ENCODE results near the gene PRR23E. TPM values are rescaled to one million over a fixed set of nuclear protein-coding genes. Genes with fewer than 3 reads are reported as not detected.

The PRR23E gene
- total and polyA plus RNA-seq, 5 donors from 2014 or later: not detected

DNA sequence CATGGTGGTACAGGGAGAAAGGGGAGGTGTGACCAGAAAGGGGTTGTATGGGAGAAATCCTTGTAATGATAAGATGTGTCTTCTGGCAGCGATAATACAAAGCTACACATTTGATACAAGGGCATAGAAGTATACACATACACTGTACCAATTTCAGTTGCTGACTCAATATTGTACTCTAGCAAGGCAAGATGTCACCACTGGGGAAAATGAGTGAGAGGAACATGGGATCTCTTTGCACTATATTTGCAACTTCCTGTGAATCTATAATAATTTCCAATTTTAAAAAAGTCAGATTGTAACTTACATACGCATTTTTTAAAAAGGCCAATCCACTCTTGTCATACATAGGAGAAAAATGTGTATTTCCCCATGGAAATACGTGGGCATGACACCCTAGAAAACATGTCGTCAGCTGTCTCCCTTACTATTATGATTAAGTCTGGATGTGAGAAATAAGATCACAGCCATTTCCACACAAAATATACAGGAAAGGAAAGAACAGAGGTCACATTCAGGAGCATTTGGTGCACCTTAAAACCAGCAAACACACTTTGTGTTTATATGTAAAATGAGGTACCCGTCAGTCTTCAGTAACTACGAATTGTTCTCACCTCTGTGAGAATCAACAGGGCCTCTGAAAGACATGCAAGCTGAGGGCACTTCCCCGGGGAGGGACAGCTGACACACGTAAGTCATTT is 22.9 kb downstream of the PRR23E start:
- peaks cover 4% of the 10 kb centered on the region for H3K4me1 ChIP-seq (ENCODE audit: control insufficient read depth, insufficient read depth, low read length, poor library complexity, severe bottlenecking)
- no peak overlapping the region for H3K27ac ChIP-seq (ENCODE audit: insufficient read depth, low read length, poor library complexity, severe bottlenecking)
- peaks cover 0 to 4% (median 0%) of the 10 kb centered on the region in 4 donors for H3K4me1 Mint-ChIP-seq
- H3K4me3 ChIP-seq (ENCODE audit: low read depth, low read length): no peak overlapping the region
- H3K27me3 ChIP-seq (ENCODE audit: control insufficient read depth, insufficient read depth, low read length): peaks cover 7% of the 10 kb centered on the region
- DNase-seq (no peak), ATAC-seq (ENCODE audit: low read depth in 2 of 2) (no peak)
- H3K27me3 Mint-ChIP-seq: peaks cover 14% of the 10 kb centered on the region
- H3K27ac Mint-ChIP-seq: no peak overlapping the region
- H3K4me3 Mint-ChIP-seq: no peak overlapping the region
- H3K9me3 ChIP-seq (ENCODE audit: control insufficient read depth in 2 of 2, low read length in 2 of 2): no peaks in the 10 kb centered on the region
- H3K36me3 ChIP-seq (ENCODE audit: control insufficient read depth, insufficient read depth, low read length): no peaks in the 10 kb centered on the region
- no peaks in the 10 kb centered on the region for H3K36me3 Mint-ChIP-seq
- peaks cover 0 to 2% (median 0%) of the 10 kb centered on the region in 7 donors for H3K9me3 Mint-ChIP-seq

GRCh38 chr3:127216415-127217261 is 23.7 kb downstream of the PRR23E start:
- Histone ChIP-seq H3K27me3 (ENCODE audit: control insufficient read depth, insufficient read depth, low read length) (peaks cover 7% of the 10 kb centered on the region), H3K27ac (ENCODE audit: insufficient read depth, low read length, poor library complexity, severe bottlenecking) (no peak overlapping the region), H3K36me3 (ENCODE audit: control insufficient read depth, insufficient read depth, low read length) (no peaks in the 10 kb centered on the region), H3K9me3 (ENCODE audit: control insufficient read depth in 2 of 2, low read length in 2 of 2) (no peaks in the 10 kb centered on the region), H3K4me1 (ENCODE audit: control insufficient read depth, insufficient read depth, low read length, poor library complexity, severe bottlenecking) (peaks cover 4% of the 10 kb centered on the region), H3K4me3 (ENCODE audit: low read depth, low read length) (no peak overlapping the region)
- no peaks in the 10 kb centered on the region for H3K36me3 Mint-ChIP-seq
- no peak for DNase-seq
- peaks cover 0 to 2% (median 0%) of the 10 kb centered on the region in 7 donors for H3K9me3 Mint-ChIP-seq
- no peak for ATAC-seq (ENCODE audit: low read depth in 2 of 2)
- H3K27me3 Mint-ChIP-seq: peaks cover 17% of the 10 kb centered on the region
- H3K4me1 Mint-ChIP-seq: peaks cover 0 to 4% (median 0%) of the 10 kb centered on the region in 4 donors
- no peak overlapping the region for H3K4me3 Mint-ChIP-seq
- no peak overlapping the region for H3K27ac Mint-ChIP-seq

DNA sequence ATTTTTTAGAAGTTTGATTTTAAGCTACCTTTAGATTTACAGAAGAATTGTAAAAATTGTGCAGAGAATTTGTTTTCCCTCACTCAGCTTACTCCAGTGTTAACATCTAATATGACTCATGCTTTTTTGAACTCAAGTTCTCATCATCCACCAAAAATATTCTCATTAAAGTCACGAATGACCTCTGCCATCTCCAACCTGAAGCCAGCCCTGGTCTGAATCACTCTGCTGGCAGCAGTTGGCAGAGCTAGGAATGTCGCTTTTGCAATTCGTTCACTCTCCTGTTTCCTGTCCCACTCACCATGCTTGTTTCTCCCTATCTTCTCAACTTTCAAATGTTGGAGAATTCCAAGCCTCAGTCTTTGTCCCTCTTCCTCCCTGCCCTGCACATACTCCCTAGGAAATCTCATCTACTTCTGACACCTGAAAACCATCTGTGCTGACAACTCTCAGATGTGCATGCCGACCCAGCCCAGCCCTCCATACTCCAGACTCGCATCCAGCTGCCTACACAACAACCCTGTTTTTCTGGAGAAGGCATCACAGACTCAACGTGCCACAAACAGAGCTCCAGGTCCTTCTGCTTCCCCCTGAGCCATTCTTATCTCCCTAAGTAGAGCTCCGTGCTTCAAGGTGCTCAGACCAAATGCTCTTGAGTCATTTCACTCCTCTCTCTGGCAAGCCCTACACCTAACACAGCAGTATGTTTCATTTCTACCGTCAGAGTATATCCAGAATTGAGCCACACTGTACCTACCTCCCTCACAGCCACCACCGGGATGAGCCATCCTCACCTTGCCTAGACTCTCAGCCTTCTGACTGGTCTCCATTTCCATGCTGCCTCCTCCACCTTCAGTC is 24.9 kb downstream of the PRR23E start:
- peaks cover 4% of the 10 kb centered on the region for H3K4me1 ChIP-seq (ENCODE audit: control insufficient read depth, insufficient read depth, low read length, poor library complexity, severe bottlenecking)
- no peak overlapping the region for H3K4me3 ChIP-seq (ENCODE audit: low read depth, low read length)
- no peaks in the 10 kb centered on the region for H3K36me3 ChIP-seq (ENCODE audit: control insufficient read depth, insufficient read depth, low read length)
- H3K9me3 Mint-ChIP-seq: peaks cover 0 to 2% (median 0%) of the 10 kb centered on the region in 7 donors
- H3K27me3 ChIP-seq (ENCODE audit: control insufficient read depth, insufficient read depth, low read length): peaks cover 7% of the 10 kb centered on the region
- no peak overlapping the region for H3K27ac ChIP-seq (ENCODE audit: insufficient read depth, low read length, poor library complexity, severe bottlenecking)
- H3K36me3 Mint-ChIP-seq: no peaks in the 10 kb centered on the region
- H3K27me3 Mint-ChIP-seq: peaks cover 17% of the 10 kb centered on the region
- no peaks in the 10 kb centered on the region for H3K9me3 ChIP-seq (ENCODE audit: control insufficient read depth in 2 of 2, low read length in 2 of 2)
- peaks cover 0 to 4% (median 0%) of the 10 kb centered on the region in 4 donors for H3K4me1 Mint-ChIP-seq
- H3K27ac Mint-ChIP-seq: no peak overlapping the region
- H3K4me3 Mint-ChIP-seq: no peak overlapping the region
- ATAC-seq (ENCODE audit: low read depth in 2 of 2) (no peak), DNase-seq (no peak)

DNA sequence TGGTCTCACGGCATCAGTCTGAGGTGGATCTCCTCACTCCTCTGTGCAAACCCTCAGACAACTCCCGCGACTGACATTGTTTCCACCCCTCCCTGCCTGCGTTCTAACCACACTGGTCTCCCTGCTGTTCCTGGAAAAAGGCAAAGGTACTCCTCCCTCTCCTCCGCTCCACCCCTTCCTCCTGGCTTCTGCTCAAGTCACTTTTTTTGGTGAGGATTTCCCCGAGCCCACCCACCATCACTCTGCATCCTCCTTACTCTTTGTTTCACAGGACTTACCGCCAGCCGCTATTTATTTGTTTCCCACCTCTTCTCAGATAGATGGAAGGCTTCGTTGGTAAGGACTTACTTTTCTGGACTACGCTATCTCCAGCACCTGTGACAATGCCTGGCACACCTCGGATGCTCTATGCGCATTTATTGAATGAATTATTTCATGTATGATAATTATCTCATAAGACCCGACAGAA is 25.6 kb downstream of the PRR23E start:
- peaks cover 0 to 2% (median 0%) of the 10 kb centered on the region in 7 donors for H3K9me3 Mint-ChIP-seq
- Histone ChIP-seq H3K36me3 (ENCODE audit: control insufficient read depth, insufficient read depth, low read length) (no peaks in the 10 kb centered on the region), H3K27me3 (ENCODE audit: control insufficient read depth, insufficient read depth, low read length) (peaks cover 7% of the 10 kb centered on the region), H3K9me3 (ENCODE audit: control insufficient read depth in 2 of 2, low read length in 2 of 2) (no peaks in the 10 kb centered on the region), H3K4me1 (ENCODE audit: control insufficient read depth, insufficient read depth, low read length, poor library complexity, severe bottlenecking) (peaks cover 4% of the 10 kb centered on the region), H3K27ac (ENCODE audit: insufficient read depth, low read length, poor library complexity, severe bottlenecking) (no peak overlapping the region), H3K4me3 (ENCODE audit: low read depth, low read length) (no peak overlapping the region)
- DNase-seq: no peak
- H3K36me3 Mint-ChIP-seq: no peaks in the 10 kb centered on the region
- H3K4me1 Mint-ChIP-seq: peaks cover 0 to 9% (median 2%) of the 10 kb centered on the region in 4 donors
- H3K4me3 Mint-ChIP-seq: no peak overlapping the region
- H3K27me3 Mint-ChIP-seq: peaks cover 17% of the 10 kb centered on the region
- no peak for ATAC-seq (ENCODE audit: low read depth in 2 of 2)
- no peak overlapping the region for H3K27ac Mint-ChIP-seq

DNA sequence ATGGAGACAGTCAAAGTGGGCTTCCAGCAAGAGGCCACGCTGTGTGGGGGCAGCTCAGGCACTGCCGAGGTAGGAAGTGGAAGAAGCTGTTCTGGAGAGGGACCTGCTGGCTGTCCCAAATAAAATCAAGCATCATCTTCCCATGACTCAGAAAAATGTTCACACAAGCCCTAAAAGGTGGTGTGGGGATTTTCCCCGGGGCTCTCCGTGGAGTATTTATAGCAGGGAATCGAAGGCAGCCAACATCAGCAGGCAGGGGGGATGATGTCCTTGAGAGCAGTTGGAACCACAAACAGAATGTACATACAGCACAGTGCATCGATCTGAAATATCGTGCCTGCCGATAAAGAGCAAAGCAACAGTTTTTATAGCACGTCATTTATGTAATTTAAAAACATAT is 27.6 kb downstream of the PRR23E start:
- no peak overlapping the region for H3K27ac Mint-ChIP-seq
- peaks cover 4% of the 10 kb centered on the region for H3K4me1 ChIP-seq (ENCODE audit: control insufficient read depth, insufficient read depth, low read length, poor library complexity, severe bottlenecking)
- H3K9me3 ChIP-seq (ENCODE audit: control insufficient read depth in 2 of 2, low read length in 2 of 2): no peaks in the 10 kb centered on the region
- ATAC-seq (ENCODE audit: low read depth in 2 of 2): no peak
- H3K36me3 Mint-ChIP-seq: peaks cover 5% of the 10 kb centered on the region
- peaks cover 8% of the 10 kb centered on the region for H3K27me3 Mint-ChIP-seq
- peaks cover 0 to 11% (median 2%) of the 10 kb centered on the region in 7 donors for H3K9me3 Mint-ChIP-seq
- H3K36me3 ChIP-seq (ENCODE audit: control insufficient read depth, insufficient read depth, low read length): no peaks in the 10 kb centered on the region
- peaks cover 4 to 25% (median 6%) of the 10 kb centered on the region in 4 donors for H3K4me1 Mint-ChIP-seq
- H3K27me3 ChIP-seq (ENCODE audit: control insufficient read depth, insufficient read depth, low read length): peaks cover 7% of the 10 kb centered on the region
- no peak for DNase-seq
- H3K27ac ChIP-seq (ENCODE audit: insufficient read depth, low read length, poor library complexity, severe bottlenecking): no peak overlapping the region
- no peak overlapping the region for H3K4me3 ChIP-seq (ENCODE audit: low read depth, low read length)
- H3K4me3 Mint-ChIP-seq: peak overlapping the region in 1 of 4 donors; percentile 10

- no peaks in the 10 kb centered on the region for H3K9me3 ChIP-seq (ENCODE audit: control insufficient read depth in 2 of 2, low read length in 2 of 2)
- Mint-ChIP-seq H3K4me3 (no peak overlapping the region), H3K4me1 (peaks cover 4 to 29% (median 6%) of the 10 kb centered on the region in 4 donors), H3K36me3 (peaks cover 5% of the 10 kb centered on the region), H3K27me3 (peaks cover 6% of the 10 kb centered on the region), H3K27ac (no peak overlapping the region), H3K9me3 (peaks cover 0 to 13% (median 4%) of the 10 kb centered on the region in 7 donors)
- H3K4me3 ChIP-seq (ENCODE audit: low read depth, low read length): no peak overlapping the region
- no peaks in the 10 kb centered on the region for H3K36me3 ChIP-seq (ENCODE audit: control insufficient read depth, insufficient read depth, low read length)
- no peak overlapping the region for H3K27ac ChIP-seq (ENCODE audit: insufficient read depth, low read length, poor library complexity, severe bottlenecking)
- H3K27me3 ChIP-seq (ENCODE audit: control insufficient read depth, insufficient read depth, low read length): peaks cover 7% of the 10 kb centered on the region
- H3K4me1 ChIP-seq (ENCODE audit: control insufficient read depth, insufficient read depth, low read length, poor library complexity, severe bottlenecking): peaks cover 4% of the 10 kb centered on the region
- DNase-seq (no peak), ATAC-seq (ENCODE audit: low read depth in 2 of 2) (no peak)
Measured at GRCh38 chr3:127221037-127221436, 28.1 kb downstream of the PRR23E start.

DNA sequence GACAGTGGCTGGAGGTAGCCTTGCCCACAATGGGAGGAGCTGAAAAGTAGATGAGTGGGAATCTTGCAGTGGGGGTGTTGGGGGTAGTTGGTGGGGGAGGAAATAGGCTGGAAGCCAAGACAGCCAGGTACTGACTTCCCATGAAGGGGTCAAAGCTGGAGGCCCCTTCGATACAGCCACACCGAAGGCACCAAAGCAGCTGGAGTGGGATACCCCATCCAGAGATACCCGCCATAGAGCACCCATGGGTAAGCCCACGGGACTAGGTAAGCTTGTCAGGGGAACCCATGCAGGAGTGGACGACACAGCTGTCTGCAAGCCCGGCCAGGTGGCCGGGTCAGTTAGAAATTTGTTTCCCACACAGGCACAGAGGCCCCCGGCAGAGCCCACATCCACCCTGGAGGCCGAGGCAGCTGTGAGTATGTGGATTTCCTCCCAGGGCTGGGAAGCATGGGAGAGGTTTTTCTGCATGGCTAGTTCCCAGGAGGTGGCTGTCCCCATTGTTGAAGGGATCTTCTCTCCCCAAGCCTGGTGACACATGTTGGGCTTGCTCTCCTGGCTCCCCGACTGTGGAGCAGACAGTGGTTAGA is 28.6 kb downstream of the PRR23E start:
- ATAC-seq (ENCODE audit: low read depth in 2 of 2): no peak
- Mint-ChIP-seq H3K4me1 (peaks cover 4 to 34% (median 6%) of the 10 kb centered on the region in 4 donors), H3K27ac (no peak overlapping the region), H3K36me3 (peaks cover 5% of the 10 kb centered on the region), H3K4me3 (no peak overlapping the region), H3K9me3 (peaks cover 0 to 16% (median 4%) of the 10 kb centered on the region in 7 donors), H3K27me3 (peaks cover 6% of the 10 kb centered on the region)
- Histone ChIP-seq H3K36me3 (ENCODE audit: control insufficient read depth, insufficient read depth, low read length) (no peaks in the 10 kb centered on the region), H3K4me3 (ENCODE audit: low read depth, low read length) (no peak overlapping the region), H3K27ac (ENCODE audit: insufficient read depth, low read length, poor library complexity, severe bottlenecking) (no peak overlapping the region), H3K27me3 (ENCODE audit: control insufficient read depth, insufficient read depth, low read length) (peaks cover 7% of the 10 kb centered on the region), H3K4me1 (ENCODE audit: control insufficient read depth, insufficient read depth, low read length, poor library complexity, severe bottlenecking) (peaks cover 4% of the 10 kb centered on the region), H3K9me3 (ENCODE audit: control insufficient read depth in 2 of 2, low read length in 2 of 2) (no peaks in the 10 kb centered on the region)
- no peak for DNase-seq

Data from CD4-positive, CD25-positive, alpha-beta regulatory T cell (primary cell).